ENCODE measurements around the gene ZNF385B.

Gene ZNF385B

GRCh38 chr2:179860255-179861026 is 971 bp downstream of the ZNF385B start:
- no peak for DNase-seq
- in situ Hi-C loops (cut with HindIII; ENCODE audit: low pct_ligation_motif_present, low pct_unique_long_range_greater_than_20kb, low sequenced_read_pairs): no loop called here

- in situ Hi-C loops (cut with HindIII; ENCODE audit: low pct_ligation_motif_present, low pct_unique_long_range_greater_than_20kb, low sequenced_read_pairs): no loop called here
- DNase-seq: no peak
Measured at GRCh38 chr2:179859523-179859922, 1.9 kb downstream of the ZNF385B start.

- in situ Hi-C loops (cut with HindIII; ENCODE audit: low pct_ligation_motif_present, low pct_unique_long_range_greater_than_20kb, low sequenced_read_pairs): no loop called here
Measured at GRCh38 chr2:179857236-179857635, 4.2 kb downstream of the ZNF385B start.

GRCh38 chr2:179856205-179856604 is 5.2 kb downstream of the ZNF385B start:
- in situ Hi-C loops (cut with HindIII; ENCODE audit: low pct_ligation_motif_present, low pct_unique_long_range_greater_than_20kb, low sequenced_read_pairs): no loop called here

More at GRCh38 chr2:179857236-179857635, 4.2 kb downstream of the ZNF385B start:
- DNase-seq: no peak

GRCh38 chr2:179855673-179856072 is 5.7 kb downstream of the ZNF385B start:
- in situ Hi-C loops (cut with HindIII; ENCODE audit: low pct_ligation_motif_present, low pct_unique_long_range_greater_than_20kb, low sequenced_read_pairs): no loop called here
- no peak for DNase-seq

More at GRCh38 chr2:179856205-179856604, 5.2 kb downstream of the ZNF385B start:
- DNase-seq: no peak

GRCh38 chr2:179854891-179855290 is 6.5 kb downstream of the ZNF385B start:
- in situ Hi-C loops (cut with HindIII; ENCODE audit: low pct_ligation_motif_present, low pct_unique_long_range_greater_than_20kb, low sequenced_read_pairs): no loop called here
- DNase-seq: no peak

- no peak for DNase-seq
- in situ Hi-C loops (cut with HindIII; ENCODE audit: low pct_ligation_motif_present, low pct_unique_long_range_greater_than_20kb, low sequenced_read_pairs): no loop called here
Measured at GRCh38 chr2:179853108-179853507, 8.3 kb downstream of the ZNF385B start.

GRCh38 chr2:179850188-179850587 is 11.2 kb downstream of the ZNF385B start:
- in situ Hi-C loops (cut with HindIII; ENCODE audit: low pct_ligation_motif_present, low pct_unique_long_range_greater_than_20kb, low sequenced_read_pairs): no loop called here
- DNase-seq: peak; percentile 24

- in situ Hi-C loops (cut with HindIII; ENCODE audit: low pct_ligation_motif_present, low pct_unique_long_range_greater_than_20kb, low sequenced_read_pairs): no loop called here
- no peak for DNase-seq
Measured at GRCh38 chr2:179849719-179850118, 11.7 kb downstream of the ZNF385B start.

- in situ Hi-C loops (cut with HindIII; ENCODE audit: low pct_ligation_motif_present, low pct_unique_long_range_greater_than_20kb, low sequenced_read_pairs): no loop called here
- DNase-seq: no peak
Measured at GRCh38 chr2:179843541-179843940, 17.9 kb downstream of the ZNF385B start.

- in situ Hi-C loops (cut with HindIII; ENCODE audit: low pct_ligation_motif_present, low pct_unique_long_range_greater_than_20kb, low sequenced_read_pairs): no loop called here
- DNase-seq: no peak
Measured at GRCh38 chr2:179842498-179843153, 18.8 kb downstream of the ZNF385B start.

GRCh38 chr2:179840840-179841239 is 20.6 kb downstream of the ZNF385B start:
- in situ Hi-C loops (cut with HindIII; ENCODE audit: low pct_ligation_motif_present, low pct_unique_long_range_greater_than_20kb, low sequenced_read_pairs): no loop called here
- no peak for DNase-seq

GRCh38 chr2:179837408-179837807 is 24.0 kb downstream of the ZNF385B start:
- in situ Hi-C loops (cut with HindIII; ENCODE audit: low pct_ligation_motif_present, low pct_unique_long_range_greater_than_20kb, low sequenced_read_pairs): no loop called here
- DNase-seq: peak; percentile 40

GRCh38 chr2:179830043-179830787 is 31.2 kb downstream of the ZNF385B start:
- in situ Hi-C loops (cut with HindIII; ENCODE audit: low pct_ligation_motif_present, low pct_unique_long_range_greater_than_20kb, low sequenced_read_pairs): no loop called here
- DNase-seq: no peak

GRCh38 chr2:179826297-179826696 is 35.1 kb downstream of the ZNF385B start:
- DNase-seq: no peak
- in situ Hi-C loops (cut with HindIII; ENCODE audit: low pct_ligation_motif_present, low pct_unique_long_range_greater_than_20kb, low sequenced_read_pairs): no loop called here

GRCh38 chr2:179825494-179825893 is 35.9 kb downstream of the ZNF385B start:
- no peak for DNase-seq
- in situ Hi-C loops (cut with HindIII; ENCODE audit: low pct_ligation_motif_present, low pct_unique_long_range_greater_than_20kb, low sequenced_read_pairs): no loop called here

- in situ Hi-C loops (cut with HindIII; ENCODE audit: low pct_ligation_motif_present, low pct_unique_long_range_greater_than_20kb, low sequenced_read_pairs): no loop called here
- no peak for DNase-seq
Measured at GRCh38 chr2:179824961-179825360, 36.5 kb downstream of the ZNF385B start.

GRCh38 chr2:179822540-179822939 is 38.9 kb downstream of the ZNF385B start:
- DNase-seq: no peak
- in situ Hi-C loops (cut with HindIII; ENCODE audit: low pct_ligation_motif_present, low pct_unique_long_range_greater_than_20kb, low sequenced_read_pairs): no loop called here

GRCh38 chr2:179818546-179818945 is 42.9 kb downstream of the ZNF385B start:
- DNase-seq: peak; percentile 39
- in situ Hi-C loops (cut with HindIII; ENCODE audit: low pct_ligation_motif_present, low pct_unique_long_range_greater_than_20kb, low sequenced_read_pairs): no loop called here
